ENCODE measurements around the gene KBTBD12. TPM values are rescaled to one million over a fixed set of nuclear protein-coding genes. Genes with fewer than 3 reads are reported as not detected.

Gene KBTBD12
- total and polyA plus RNA-seq, 2 of the 13 experiments (the other 11 are each of a cell fraction or from before 2014, with no cell fraction given), result not detected

DNA sequence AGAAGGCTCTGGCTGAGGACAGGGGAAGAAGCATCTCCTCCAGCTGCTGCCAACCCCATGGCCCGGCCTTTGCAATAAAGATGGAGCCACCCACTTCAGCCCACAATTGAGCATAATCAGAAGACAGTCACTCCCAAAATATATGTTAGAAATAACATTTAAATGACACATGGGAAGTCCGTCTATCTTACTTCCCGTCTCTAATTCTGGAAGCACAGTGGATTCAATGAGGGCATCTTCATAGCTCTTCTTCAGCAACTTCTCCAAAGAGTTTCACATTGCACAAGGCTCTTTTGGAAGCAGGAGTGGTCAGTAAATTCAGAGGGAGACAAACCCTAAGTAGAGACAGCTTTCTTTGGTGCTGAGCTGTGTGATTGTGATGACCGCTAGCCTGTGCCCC lies 70.2 kb downstream of the KBTBD12 start:
- Histone ChIP-seq H3K9me3 (ENCODE audit: low read length) (no peaks in the 10 kb centered on the region), H3K9ac (ENCODE audit: insufficient read depth, low read depth, low read length) (no peak overlapping the region), H3K4me1 (ENCODE audit: insufficient read depth, low read length) (no peaks in the 10 kb centered on the region), H3K4me3 (replicated peaks in 1 of 3; ENCODE audit: insufficient read depth in 1 of 3, low read depth in 2 of 3, low read length in 3 of 3) (no peak overlapping the region), H3K79me2 (ENCODE audit: insufficient read depth, low read length) (no peaks in the 10 kb centered on the region), H3K36me3 (replicated peaks in 1 of 2; ENCODE audit: control insufficient read depth in 1 of 2, insufficient read depth in 2 of 2, low read length in 2 of 2) (no peaks in the 10 kb centered on the region), H3K27me3 (ENCODE audit: control insufficient read depth in 1 of 2, insufficient read depth in 2 of 2, low read length in 2 of 2) (peaks cover 0 to 24% of the 10 kb centered on the region in 2 experiments; a peak in 3 of 5 replicates), H3K4me2 (ENCODE audit: low read depth, low read length) (no peak overlapping the region), H4K20me1 (ENCODE audit: insufficient read depth, low read length) (no peaks in the 10 kb centered on the region), H2AFZ (ENCODE audit: low read length) (no peak overlapping the region), H3K27ac (ENCODE audit: extremely low read length, insufficient read depth, low read length) (no peak overlapping the region)
- TF ChIP-seq PCBP1 (IDR thresholded peaks at IDR 0.05; ENCODE audit: borderline replicate concordance, low read depth, low read length), result no peak
- TF ChIP-seq CTCF (CRISPR knock-in tag; IDR thresholded peaks at IDR 0.05), result no peak
- no peak for TF ChIP-seq ETV5 (CRISPR knock-in tag; IDR thresholded peaks at IDR 0.05; ENCODE audit: borderline replicate concordance)
- no peak for TF ChIP-seq ZNF678 (CRISPR knock-in tag; IDR thresholded peaks at IDR 0.05)
- TF ChIP-seq NFATC3 (CRISPR knock-in tag; IDR thresholded peaks at IDR 0.05), result no peak
- no peak for TF ChIP-seq RFX1 (IDR thresholded peaks at IDR 0.05)
- no peak for TF ChIP-seq HNF4G (IDR thresholded peaks at IDR 0.05; ENCODE audit: borderline replicate concordance, low read depth, low read length)
- no peak for TF ChIP-seq HNF4G (CRISPR knock-in tag; IDR thresholded peaks at IDR 0.05; ENCODE audit: borderline replicate concordance, low read depth)
- no peak for TF ChIP-seq FOXM1 (CRISPR knock-in tag; IDR thresholded peaks at IDR 0.05)
- DNase-seq (ENCODE audit: low spot score) (no peak), FAIRE-seq (no peak), ATAC-seq (no peak)
- intact Hi-C loops (cut with micrococcal nuclease; ENCODE audit: unreplicated experiment), result no loop called here
- no TSS peak for BruUV-seq (replicated peaks)
- 62% methylated on average over 4 of the region's 4 CpGs for WGBS (ENCODE audit: low lambda C conversion rate)
- ChIA-PET CTCF (ENCODE audit: low intra/inter-chr PET ratio, low total read pairs) (no interaction called here), POLR2A (no interaction called here)
- in situ Hi-C loops (cut with HindIII; ENCODE audit: extremely low pct_ligation_motif_present, low pct_unique_long_range_greater_than_20kb), result no loop called here

Data from HepG2 (cell line).